ENCODE measurements around the gene ISLR2. TPM values are rescaled to one million over a fixed set of nuclear protein-coding genes. Genes with fewer than 3 reads are reported as not detected.

The ISLR2 gene
- total and polyA plus RNA-seq, 2 donors (not counting 3 experiments of a cell fraction or from before 2014, with no cell fraction given) = not detected

GRCh38 chr15:74120426-74120825 is 10.0 kb upstream of the ISLR2 start:
- Histone ChIP-seq H3K27ac (ENCODE audit: insufficient read depth, low read depth, low read length) (no peak overlapping the region), H3K9ac (replicated peaks; ENCODE audit: extremely low read depth, insufficient read depth, low read length) (no peak overlapping the region), H3K4me2 (ENCODE audit: insufficient read depth, low read length) (no peak overlapping the region), H3K4me3 (replicated peaks in 1 of 3; ENCODE audit: insufficient read depth in 1 of 3, low read depth in 1 of 3, low read length in 3 of 3) (no peak overlapping the region), H2AFZ (ENCODE audit: low read depth, low read length) (no peak overlapping the region), H3K36me3 (ENCODE audit: control insufficient read depth in 2 of 2, extremely low read depth in 1 of 2, insufficient read depth in 2 of 2, low read length in 2 of 2) (no peaks in the 10 kb centered on the region), H3K79me2 (ENCODE audit: control insufficient read depth, insufficient read depth, low read length) (no peaks in the 10 kb centered on the region), H4K20me1 (replicated peaks; ENCODE audit: control insufficient read depth, extremely low read depth, insufficient read depth, low read length) (no peaks in the 10 kb centered on the region), H3K4me1 (ENCODE audit: control insufficient read depth, extremely low read depth, insufficient read depth, low read length) (no peaks in the 10 kb centered on the region), H3K9me1 (replicated peaks; ENCODE audit: control insufficient read depth, extremely low read depth, insufficient read depth, low read length) (no peaks in the 10 kb centered on the region), H3K27me3 (ENCODE audit: control insufficient read depth in 2 of 2, insufficient read depth in 2 of 2, low read length in 2 of 2) (peaks cover 17 to 23% of the 10 kb centered on the region in 2 experiments), H3K9me3 (replicated peaks; ENCODE audit: control insufficient read depth, insufficient read depth, low read length) (no peaks in the 10 kb centered on the region)
- FAIRE-seq (no peak), DNase-seq (ENCODE audit: low read depth, low spot score) (no peak)
- BruUV-seq (replicated peaks) = no TSS peak
- dilution Hi-C loops (cut with MboI; ENCODE audit: extremely low pct_ligation_motif_present, low sequenced_read_pairs) (no loop called here), intact Hi-C loops (cut with micrococcal nuclease) (no loop called here)
- ChIA-PET POLR2A (no interaction called here), CTCF (interaction anchor here (0.6 to 3.9 kb wide), 4 partner anchors 14 to 200 kb away, joined by 3 to 15 read pairs (median 8); no protein-coding TSS in a partner anchor)
- TF ChIP-seq JUN (IDR thresholded peaks at IDR 0.05; ENCODE audit: borderline replicate concordance, insufficient read depth, insufficient read length, low read depth) (no peak), MYC (IDR thresholded peaks at IDR 0.05; ENCODE audit: low read depth, low read length) (no peak), EZH2 (IDR thresholded peaks at IDR 0.05; ENCODE audit: borderline replicate concordance, low read depth, low read length, severe bottlenecking) (no peak), FOS (IDR thresholded peaks at IDR 0.05; ENCODE audit: borderline replicate concordance, insufficient read depth, low read length) (no peak), GATA2 (IDR thresholded peaks at IDR 0.05; ENCODE audit: insufficient read depth, insufficient read length, low read depth, low read length) (no peak)

GRCh38 chr15:74121039-74121438 is 9.3 kb upstream of the ISLR2 start:
- Histone ChIP-seq H3K36me3 (ENCODE audit: control insufficient read depth in 2 of 2, extremely low read depth in 1 of 2, insufficient read depth in 2 of 2, low read length in 2 of 2) (no peaks in the 10 kb centered on the region), H3K27ac (ENCODE audit: insufficient read depth, low read depth, low read length) (no peak overlapping the region), H3K4me3 (replicated peaks in 1 of 3; ENCODE audit: insufficient read depth in 1 of 3, low read depth in 1 of 3, low read length in 3 of 3) (no peak overlapping the region), H3K27me3 (ENCODE audit: control insufficient read depth in 2 of 2, insufficient read depth in 2 of 2, low read length in 2 of 2) (peaks cover 22 to 23% of the 10 kb centered on the region in 2 experiments), H3K9ac (replicated peaks; ENCODE audit: extremely low read depth, insufficient read depth, low read length) (no peak overlapping the region), H4K20me1 (replicated peaks; ENCODE audit: control insufficient read depth, extremely low read depth, insufficient read depth, low read length) (no peaks in the 10 kb centered on the region), H3K9me3 (replicated peaks; ENCODE audit: control insufficient read depth, insufficient read depth, low read length) (no peaks in the 10 kb centered on the region), H2AFZ (ENCODE audit: low read depth, low read length) (no peak overlapping the region), H3K4me2 (ENCODE audit: insufficient read depth, low read length) (no peak overlapping the region), H3K9me1 (replicated peaks; ENCODE audit: control insufficient read depth, extremely low read depth, insufficient read depth, low read length) (no peaks in the 10 kb centered on the region), H3K79me2 (ENCODE audit: control insufficient read depth, insufficient read depth, low read length) (no peaks in the 10 kb centered on the region), H3K4me1 (ENCODE audit: control insufficient read depth, extremely low read depth, insufficient read depth, low read length) (no peaks in the 10 kb centered on the region)
- DNase-seq (ENCODE audit: low read depth, low spot score) (no peak), FAIRE-seq (no peak)
- TF ChIP-seq POLR2A (IDR thresholded peaks at IDR 0.05; ENCODE audit: low read depth, low read length) = no peak
- TF ChIP-seq FOS (IDR thresholded peaks at IDR 0.05; ENCODE audit: borderline replicate concordance, insufficient read depth, low read length) = no peak
- TF ChIP-seq GATA2 (IDR thresholded peaks at IDR 0.05; ENCODE audit: insufficient read depth, insufficient read length, low read depth, low read length) = no peak
- TF ChIP-seq POLR2AphosphoS5 (IDR thresholded peaks at IDR 0.05; ENCODE audit: insufficient read depth, low read depth, low read length) = no peak
- no peak for TF ChIP-seq MYC (IDR thresholded peaks at IDR 0.05; ENCODE audit: low read depth, low read length)
- dilution Hi-C loops (cut with MboI; ENCODE audit: extremely low pct_ligation_motif_present, low sequenced_read_pairs) = no loop called here
- ChIA-PET CTCF (interaction anchor here (0.6 to 3.9 kb wide), 3 partner anchors 13 to 200 kb away, joined by 3 to 15 read pairs (median 12); no protein-coding TSS in a partner anchor), POLR2A (no interaction called here)
- BruUV-seq (replicated peaks) = no TSS peak
- intact Hi-C loops (cut with micrococcal nuclease) = no loop called here
